ENCODE data around the gene DNAAF5. TPM values are rescaled to one million over a fixed set of nuclear protein-coding genes. Genes with fewer than 3 reads are reported as not detected.

The DNAAF5 gene
- total and polyA plus RNA-seq, 3 donors from 2014 or later = 21.1 to 67.0 (median 52.6) TPM

GRCh38 chr7:730501-731439 is 4.3 kb downstream of the DNAAF5 start:
- no peaks in the 10 kb centered on the region for H3K9me3 ChIP-seq
- TF ChIP-seq POLR2A (IDR thresholded peaks at IDR 0.05) = no peak
- no peak for TF ChIP-seq CTCF (IDR thresholded peaks at IDR 0.05)
- H3K36me3 ChIP-seq (ENCODE audit: low read depth, missing control alignments) = no peaks in the 10 kb centered on the region
- no peaks in the 10 kb centered on the region for H3K27me3 ChIP-seq
- DNase-seq = no peak
- H3K4me1 ChIP-seq = peaks cover 21% of the 10 kb centered on the region
- no peak overlapping the region for H3K4me3 ChIP-seq
- WGBS, 2 donors = 76 to 82% methylated on average over 9 to 21 of the region's 23 CpGs
- no peak overlapping the region for H3K27ac ChIP-seq
- intact Hi-C loops (cut with DNase I; ENCODE audit: low total_unique reads) = no loop called here

DNA sequence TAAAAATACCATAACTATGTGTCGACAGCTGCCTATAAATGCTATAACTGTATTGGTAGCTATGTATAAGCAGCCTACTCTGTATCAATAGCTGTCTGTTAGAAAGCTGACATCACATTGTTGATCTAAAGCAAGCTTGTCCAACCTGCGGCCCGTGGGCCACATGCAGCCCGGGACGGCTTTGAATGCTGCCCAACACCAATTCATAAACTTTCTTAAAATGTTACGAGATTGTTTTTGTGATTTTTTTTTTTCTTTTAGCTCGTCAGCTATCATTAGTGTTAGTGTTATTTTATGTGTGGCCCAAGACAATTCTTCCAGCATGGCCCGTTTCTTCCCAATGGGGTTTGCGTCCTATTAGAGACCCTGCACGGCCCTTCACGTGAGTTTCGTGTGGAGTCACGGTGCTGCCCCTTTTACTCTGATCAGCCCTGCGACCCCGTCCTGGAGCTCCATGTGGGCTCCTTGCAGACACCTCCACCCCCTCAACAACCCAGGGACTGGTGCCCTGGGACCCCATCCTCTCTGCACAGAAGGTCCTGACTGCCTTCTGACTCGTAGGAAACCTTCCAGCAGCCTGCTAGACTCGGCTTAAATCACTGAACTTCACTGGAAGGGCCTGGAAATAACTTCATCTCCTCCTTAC is 5.1 kb downstream of the DNAAF5 start:
- Histone ChIP-seq H3K4me3 (no peak overlapping the region), H3K36me3 (ENCODE audit: low read depth, missing control alignments) (no peaks in the 10 kb centered on the region), H3K27me3 (no peaks in the 10 kb centered on the region), H3K9me3 (no peaks in the 10 kb centered on the region), H3K4me1 (peaks cover 15% of the 10 kb centered on the region), H3K27ac (no peak overlapping the region)
- TF ChIP-seq CTCF (IDR thresholded peaks at IDR 0.05) (no peak), POLR2A (IDR thresholded peaks at IDR 0.05) (no peak)
- no peak for DNase-seq
- intact Hi-C loops (cut with DNase I; ENCODE audit: low total_unique reads) = no loop called here
- 91 to 92% methylated on average over 17 of the region's 17 CpGs for WGBS, 2 donors

- 76 to 91% methylated on average over 7 to 17 of the region's 17 CpGs for WGBS, 2 donors
- H3K36me3 ChIP-seq (ENCODE audit: low read depth, missing control alignments) = no peaks in the 10 kb centered on the region
- TF ChIP-seq POLR2A (IDR thresholded peaks at IDR 0.05) = no peak
- peak in 1 of 3 experiments; percentile 16 for TF ChIP-seq CTCF (IDR thresholded peaks at IDR 0.05)
- H3K4me1 ChIP-seq = peaks cover 15% of the 10 kb centered on the region
- no peak overlapping the region for H3K4me3 ChIP-seq
- no peaks in the 10 kb centered on the region for H3K9me3 ChIP-seq
- intact Hi-C loops (cut with DNase I; ENCODE audit: low total_unique reads) = no loop called here
- H3K27ac ChIP-seq = no peak overlapping the region
- no peaks in the 10 kb centered on the region for H3K27me3 ChIP-seq
- peak; percentile 77 for DNase-seq
These were observed 5.6 kb downstream of the DNAAF5 start for GRCh38 chr7:732094-732541.

DNA sequence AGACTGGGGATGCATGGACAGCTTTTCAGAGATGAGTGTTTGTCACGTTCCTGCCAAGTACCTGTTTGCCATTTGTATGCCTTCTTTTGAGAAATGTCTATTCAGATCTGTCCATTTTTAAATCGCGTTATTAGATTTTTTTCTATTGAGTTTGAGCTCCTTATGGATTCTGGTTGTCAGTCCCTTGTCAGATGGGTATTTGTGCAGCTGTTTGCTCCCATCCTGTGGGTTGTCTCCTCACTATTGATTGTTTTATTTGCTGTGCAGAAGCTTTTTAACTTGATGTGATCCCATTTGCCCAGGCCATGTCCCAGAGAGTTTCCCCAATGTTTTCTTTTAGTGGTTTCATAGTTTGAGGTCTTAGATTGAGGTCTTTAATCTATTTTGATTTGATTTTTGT is 6.1 kb downstream of the DNAAF5 start:
- intact Hi-C loops (cut with DNase I; ENCODE audit: low total_unique reads) = no loop called here
- Histone ChIP-seq H3K27ac (no peak overlapping the region), H3K4me3 (no peak overlapping the region), H3K27me3 (no peaks in the 10 kb centered on the region), H3K4me1 (peaks cover 14% of the 10 kb centered on the region), H3K9me3 (no peaks in the 10 kb centered on the region), H3K36me3 (ENCODE audit: low read depth, missing control alignments) (no peaks in the 10 kb centered on the region)
- TF ChIP-seq POLR2A (IDR thresholded peaks at IDR 0.05) (no peak), CTCF (IDR thresholded peaks at IDR 0.05) (no peak)
- DNase-seq = no peak
- WGBS, 2 donors = 83 to 88% methylated on average over 3 of the region's 3 CpGs
